Femur (tissue), 1 donor: ENCODE results near the gene ZNF70.
A peak's percentile ranks its signal among the peaks of the same experiment; 100 is the strongest.

Source experiments
- DNase-seq: peaks from one replicate; pipeline ENCODE4 v3.0.0-alpha.2; 2017

The ZNF70 gene

DNA sequence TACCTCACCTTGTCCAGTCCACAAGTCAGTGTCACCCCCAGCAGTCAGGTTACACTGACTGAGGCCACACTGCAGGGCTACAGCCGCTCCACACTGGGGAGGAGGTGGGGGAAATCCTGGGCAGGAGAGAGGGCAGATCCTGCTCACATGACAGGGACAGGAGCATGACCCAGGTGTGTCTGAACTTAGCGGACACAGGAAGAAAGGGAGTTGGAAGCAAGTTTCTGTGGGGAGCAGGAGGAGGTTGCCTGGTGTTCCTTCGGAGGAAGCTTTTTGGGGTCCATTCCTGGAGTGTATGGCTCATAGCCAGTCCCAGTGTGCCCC, 27.6 kb upstream of the ZNF70 start:
- DNase-seq: no peak

DNA sequence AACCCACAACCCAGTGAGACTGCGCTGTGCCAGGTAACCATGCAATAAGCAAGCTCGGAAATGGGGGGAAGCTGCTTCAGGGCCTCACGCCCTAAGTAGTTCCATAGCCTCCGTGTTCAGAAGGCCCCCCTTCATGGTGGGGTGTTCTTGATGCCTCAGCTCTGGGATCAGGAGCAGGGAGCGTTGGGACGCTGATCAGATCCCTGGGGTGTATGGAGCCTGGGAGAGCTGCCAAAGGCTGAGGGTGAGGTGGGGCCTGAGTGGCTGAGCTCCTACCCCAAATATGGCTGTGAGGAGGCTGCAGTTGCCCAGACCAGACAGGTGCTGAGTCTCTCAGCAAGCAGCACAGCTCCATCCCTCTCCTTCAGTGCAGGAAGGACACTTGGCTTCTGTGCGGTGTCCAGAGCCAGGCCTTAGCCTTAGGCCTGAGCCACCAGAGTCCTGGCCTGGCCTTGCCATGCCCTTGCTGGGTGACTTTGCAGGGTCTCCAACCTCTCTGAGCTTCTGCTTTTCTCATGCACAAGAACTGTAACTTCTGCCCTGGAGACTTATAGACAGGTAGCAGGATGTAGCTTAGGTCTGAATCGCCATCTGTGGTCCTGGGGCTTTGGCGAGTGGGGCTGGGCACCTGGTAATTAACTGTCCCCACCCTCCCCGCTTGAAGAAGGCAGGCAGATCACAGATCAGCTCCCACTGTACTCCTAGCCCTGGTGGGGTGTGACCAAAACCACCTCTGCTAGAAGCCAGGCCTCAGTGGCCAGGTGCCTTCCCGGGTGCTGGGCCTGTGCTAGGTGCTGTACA, 27.1 kb upstream of the ZNF70 start:
- DNase-seq: no peak

DNA sequence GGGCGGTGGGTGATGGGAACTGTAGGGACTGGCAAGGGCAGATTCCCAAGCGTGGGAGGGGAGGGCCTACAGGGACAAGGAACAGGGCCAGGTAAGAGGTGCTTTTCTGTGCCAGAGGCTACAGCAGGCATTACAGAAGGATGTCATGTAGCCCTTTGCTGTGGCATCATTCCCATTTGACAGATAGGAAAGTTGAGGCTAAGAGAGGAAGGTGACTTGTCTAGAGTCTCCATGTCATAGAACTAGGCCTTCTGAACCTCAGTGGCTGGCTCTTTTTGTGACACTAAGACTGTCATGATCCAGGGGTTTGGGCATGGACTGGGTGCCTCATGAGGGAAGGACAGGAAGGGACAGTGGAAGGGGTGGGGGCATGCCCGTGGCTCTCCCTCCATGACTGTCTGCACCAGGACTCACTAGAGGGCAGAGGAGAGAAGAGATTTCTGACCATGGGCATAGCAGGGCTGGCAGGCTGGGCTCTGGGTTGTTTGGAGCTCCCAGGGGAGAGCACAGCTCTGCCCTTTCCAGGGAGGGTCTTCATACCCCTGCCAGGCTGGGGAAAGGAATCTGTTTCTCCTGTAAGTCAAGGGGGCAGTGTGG, 25.0 kb upstream of the ZNF70 start:
- DNase-seq: no peak

GRCh38 chr22:23774922-23775436, 24.1 kb upstream of the ZNF70 start:
- peak; percentile 76 for DNase-seq

- DNase-seq: no peak
These were observed 23.4 kb upstream of the ZNF70 start for GRCh38 chr22:23774114-23774921.

DNA sequence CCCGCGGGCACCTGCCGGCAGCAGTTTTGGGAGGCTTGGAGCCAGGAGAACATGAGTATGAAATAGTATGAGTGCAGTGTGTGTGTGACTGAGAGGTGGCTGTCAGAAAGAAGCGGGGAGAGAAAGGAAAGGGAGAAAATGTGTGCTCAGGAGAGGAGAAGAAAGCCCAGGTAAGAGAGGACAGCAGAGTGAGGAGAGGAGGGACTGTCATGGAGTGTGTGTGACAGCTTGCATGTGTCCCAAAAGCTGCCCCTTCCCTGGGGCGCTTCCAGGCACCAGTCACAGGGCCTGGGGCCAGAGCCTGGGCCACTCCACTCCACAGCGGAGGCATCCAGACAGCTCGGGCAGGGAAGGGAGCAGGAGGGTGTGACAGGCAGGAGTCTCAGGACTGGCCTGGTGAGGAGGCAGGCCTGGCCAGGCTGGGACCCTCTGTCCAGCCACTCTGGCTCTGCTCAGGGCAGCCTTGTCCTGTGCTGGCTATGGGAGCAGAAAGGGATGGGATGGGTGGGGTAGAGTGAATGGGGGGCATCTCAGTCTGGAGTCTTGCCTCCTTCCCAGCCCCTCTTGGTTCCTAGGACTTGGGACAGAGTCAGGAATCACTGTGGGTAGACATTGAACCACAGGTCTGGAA, 22.7 kb upstream of the ZNF70 start:
- DNase-seq: no peak

DNA sequence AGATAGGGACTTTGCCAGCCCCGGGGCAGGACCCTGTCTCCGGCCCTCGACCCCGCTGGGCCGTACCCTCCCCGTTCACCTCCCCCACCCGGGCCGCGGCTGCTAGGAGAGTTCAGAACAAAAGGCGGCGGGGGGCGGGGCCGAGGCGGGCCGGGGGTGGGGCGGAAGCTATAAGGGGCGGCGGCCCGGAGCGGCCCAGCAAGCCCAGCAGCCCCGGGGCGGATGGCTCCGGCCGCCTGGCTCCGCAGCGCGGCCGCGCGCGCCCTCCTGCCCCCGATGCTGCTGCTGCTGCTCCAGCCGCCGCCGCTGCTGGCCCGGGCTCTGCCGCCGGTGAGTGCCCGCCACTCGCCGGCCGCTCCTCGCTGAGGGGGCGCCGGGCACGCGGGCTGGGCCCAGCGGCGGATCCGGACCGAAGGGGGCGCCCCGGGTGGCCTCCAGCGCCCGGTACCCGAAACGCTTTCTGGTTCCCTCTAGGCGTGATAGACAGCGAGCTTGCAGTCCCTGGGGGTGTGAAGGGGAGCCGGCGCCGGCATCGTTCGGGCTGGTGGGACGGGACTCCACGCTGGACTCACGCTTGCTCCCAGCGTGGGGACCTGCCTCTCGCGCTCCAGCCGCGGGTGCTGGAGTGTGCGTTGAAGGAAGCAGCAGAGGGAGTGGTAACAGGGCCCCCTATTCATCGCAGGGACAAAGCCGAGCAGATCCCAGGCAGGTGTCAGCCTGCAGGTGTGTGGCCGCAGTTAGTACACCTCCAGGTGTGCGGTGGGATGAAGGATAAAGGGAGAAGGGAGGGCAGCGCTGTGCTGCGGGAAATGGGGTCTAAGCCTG, 21.9 kb upstream of the ZNF70 start, which contains the start of gene MMP11:
MMP11 (plus strand) TSS at position 201 of the 825 bp plus-strand sequence; CDS start at position 223, 22 bp downstream.
- DNase-seq: peak; percentile 76

DNA sequence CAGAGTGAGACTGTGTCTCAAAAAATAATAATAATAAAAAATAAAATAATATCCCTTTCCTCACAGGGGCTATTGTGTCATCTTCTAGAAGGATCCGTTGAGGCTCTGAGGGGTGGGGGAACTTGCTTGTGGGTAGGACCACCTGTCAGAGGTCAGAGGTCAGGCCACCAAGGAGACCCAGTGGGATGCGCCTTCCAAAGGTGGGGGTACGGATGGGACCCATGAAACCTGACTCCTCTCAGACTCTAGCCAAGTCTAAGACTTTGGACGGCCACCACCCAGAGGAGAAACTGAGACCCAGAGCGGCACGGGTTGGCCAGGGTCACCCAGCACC, 21.4 kb upstream of the ZNF70 start:
- no peak for DNase-seq

DNA sequence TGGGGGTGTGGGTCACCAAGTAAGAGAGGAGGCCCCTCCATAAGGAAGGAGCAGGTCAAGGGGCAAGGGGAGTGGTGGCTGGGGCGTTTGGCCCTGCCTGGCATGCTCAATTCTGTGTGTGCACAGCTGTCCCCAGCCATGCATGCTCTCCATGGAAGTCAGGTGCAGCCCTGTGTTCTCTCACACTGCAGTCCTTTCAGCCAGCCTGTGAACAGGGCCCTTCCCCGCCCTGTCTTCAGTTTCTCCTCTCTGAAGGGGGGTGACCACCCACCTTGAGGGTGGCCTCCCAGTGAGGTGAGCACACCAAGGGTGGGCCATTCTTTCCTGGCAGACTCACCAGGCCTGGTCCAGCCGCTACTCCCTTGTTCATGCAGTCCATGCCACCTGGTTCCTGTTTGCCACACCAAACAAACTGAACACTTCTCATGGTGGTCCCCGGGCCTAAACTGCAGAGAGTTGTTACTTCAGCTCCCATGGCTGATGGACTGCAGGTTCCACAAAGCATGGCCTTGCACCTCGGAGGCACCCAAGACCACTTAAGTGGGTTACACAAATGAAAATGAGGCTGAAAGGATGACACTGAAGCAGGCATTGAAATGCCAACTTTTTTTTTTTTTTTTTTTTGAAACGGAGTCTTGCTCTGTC, 18.5 kb upstream of the ZNF70 start:
- no peak for DNase-seq

GRCh38 chr22:23767673-23768548, 17.0 kb upstream of the ZNF70 start, which contains the start of gene CHCHD10:
Gene CHCHD10, minus strand, starts transcription at chr22:23767972. Its CDS starts 98 bp downstream, at chr22:23767874.
- peak; percentile 87 for DNase-seq

DNA sequence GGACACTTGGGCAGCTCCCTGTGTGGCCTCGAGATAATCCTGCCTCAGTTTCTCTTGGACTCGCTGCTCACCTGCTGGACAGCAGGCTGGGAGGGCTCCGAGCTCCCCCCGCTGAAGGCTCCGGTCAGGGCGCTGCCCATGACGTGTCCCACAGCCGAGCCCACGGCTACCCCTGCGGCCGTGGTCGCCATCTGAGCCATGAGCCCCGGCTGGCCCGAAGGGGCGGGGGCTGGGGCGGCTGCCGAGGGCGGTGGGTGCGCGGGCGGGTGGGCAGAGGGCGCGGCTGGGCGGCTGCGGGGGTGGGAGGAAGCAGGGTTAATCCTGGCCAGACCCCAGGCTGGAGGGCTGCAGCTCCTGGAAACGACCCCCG, 16.4 kb upstream of the ZNF70 start:
- DNase-seq: no peak

GRCh38 chr22:23764899-23765881, 14.3 kb upstream of the ZNF70 start:
- DNase-seq: no peak

- DNase-seq: no peak
These were observed 13.0 kb upstream of the ZNF70 start for GRCh38 chr22:23763954-23764353.

GRCh38 chr22:23763579-23763945, 12.7 kb upstream of the ZNF70 start:
- DNase-seq: no peak

DNA sequence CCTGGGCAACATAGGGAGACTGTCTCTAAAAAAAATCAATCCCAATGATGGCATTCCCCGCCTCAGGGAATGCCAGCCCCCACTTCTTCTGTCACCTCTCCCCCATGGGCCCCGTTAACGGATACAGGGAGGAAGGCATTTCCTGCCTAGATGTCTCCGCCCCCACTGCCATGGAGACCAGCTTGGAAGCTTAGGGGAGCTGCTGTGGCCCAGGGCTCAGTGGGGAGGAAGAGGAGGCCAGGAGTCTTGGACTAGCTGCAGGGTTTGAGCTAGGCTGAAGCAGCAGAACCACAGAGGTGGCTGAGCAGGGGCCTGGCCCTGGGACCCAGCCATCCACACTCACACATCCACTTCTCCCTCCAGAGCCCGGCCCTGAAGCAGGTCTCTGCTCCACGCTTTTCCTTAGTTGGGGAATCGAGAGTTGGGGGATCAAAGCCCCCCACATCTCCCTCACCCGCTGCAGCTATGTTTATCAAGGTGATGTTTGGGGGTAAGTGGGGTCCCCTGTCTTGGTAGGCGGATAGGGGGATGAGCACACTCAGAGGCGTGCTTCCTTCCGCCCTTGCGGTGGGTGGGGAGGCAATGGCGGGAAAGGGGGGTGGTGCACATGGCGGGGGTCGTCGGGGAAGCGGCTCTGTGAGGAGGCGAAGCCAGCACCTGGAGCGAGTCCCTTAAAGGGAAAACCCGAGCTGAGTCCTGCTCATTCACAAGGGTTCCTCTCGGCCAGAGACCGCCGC, 12.1 kb upstream of the ZNF70 start, which contains the start of gene C22orf15:
C22orf15 (plus strand) TSS at position 149 of the 737 bp plus-strand sequence; CDS start at position 466, 317 bp downstream.
- DNase-seq: no peak

DNA sequence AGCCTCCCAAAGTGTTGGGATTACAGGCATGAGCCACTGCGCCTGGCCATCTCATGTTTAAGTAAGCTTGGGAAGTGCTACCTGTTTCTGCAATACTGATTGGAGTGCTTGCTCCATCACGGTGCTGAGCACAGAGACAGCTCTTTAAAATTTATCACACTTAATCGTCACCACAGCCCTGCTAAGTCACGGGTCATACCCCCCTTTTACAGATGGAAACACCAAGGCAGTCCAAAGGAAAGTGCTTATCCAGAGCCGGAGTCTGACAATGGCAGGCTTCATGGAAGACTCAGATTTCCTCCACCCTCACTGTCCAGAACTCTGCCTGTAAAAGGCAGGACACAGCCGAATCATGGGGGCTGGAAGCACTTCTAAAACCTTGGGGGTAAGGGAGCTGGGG, 9.1 kb upstream of the ZNF70 start:
- DNase-seq: no peak

GRCh38 chr22:23759566-23759965, 8.7 kb upstream of the ZNF70 start:
- DNase-seq: no peak

DNA sequence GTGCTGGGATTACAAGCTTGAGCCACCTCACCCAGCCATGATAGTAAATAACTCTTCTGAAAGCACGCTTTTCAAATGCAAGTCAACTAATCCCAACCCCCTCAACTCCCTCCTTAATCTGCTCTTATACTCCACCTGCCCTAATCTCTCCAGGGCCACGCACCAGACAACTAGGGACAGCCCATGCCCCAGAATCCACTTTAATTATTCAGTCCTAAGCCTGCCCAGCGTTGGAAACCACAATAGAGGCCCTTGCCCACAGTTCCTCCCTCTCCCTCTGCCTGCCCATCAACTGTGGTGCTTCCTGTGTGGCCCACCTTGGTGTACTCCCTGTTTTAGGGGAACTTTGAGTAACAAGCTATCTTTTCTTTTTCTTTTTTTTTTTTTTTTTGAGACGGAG, 6.0 kb upstream of the ZNF70 start:
- no peak for DNase-seq

- DNase-seq: no peak
These were observed 4.8 kb upstream of the ZNF70 start for GRCh38 chr22:23755711-23756110.
